ENCODE measurements around the gene TFCP2.
"Not testable (repeated sequence)": the region's sequence is repeated elsewhere in the genome, so short reads cannot be mapped to it uniquely, and the experiment has no call there.

- not testable (repeated sequence) for TF ChIP-seq POLR2AphosphoS5 (IDR thresholded peaks at IDR 0.05); POLR2A (IDR thresholded peaks at IDR 0.05); CTCF (IDR thresholded peaks at IDR 0.05); EP300 (IDR thresholded peaks at IDR 0.05; ENCODE audit: low read depth)
These were observed 46.9 kb upstream of the TFCP2 start for GRCh38 chr12:51219857-51220256.

All from transverse colon (tissue), 4 donors.